Measurements from ENCODE around the gene PRICKLE2. TPM values are rescaled to one million over a fixed set of nuclear protein-coding genes. Genes with fewer than 3 reads are reported as not detected.

PRICKLE2 gene
- total and polyA plus RNA-seq, 2 experiments from 2014 or later, result 1.1 to 12.5 TPM

- H3K79me2 ChIP-seq (replicated peaks; ENCODE audit: insufficient read depth), result no peaks in the 10 kb centered on the region
- H3F3A ChIP-seq (replicated peaks; ENCODE audit: low read depth), result no peaks in the 10 kb centered on the region
- DNase-seq (ENCODE audit: low spot score), result no peak
- H3K36me3 Mint-ChIP-seq (ENCODE audit: low read depth), result no peaks in the 10 kb centered on the region
- no peak overlapping the region for H3K4me2 ChIP-seq
- H3K4me3 Mint-ChIP-seq, result no peak overlapping the region
- H2AFZ ChIP-seq, result no peak overlapping the region
- H3K27ac Mint-ChIP-seq, result no peak overlapping the region
- H3K9me2 ChIP-seq (ENCODE audit: insufficient read depth), result no peaks in the 10 kb centered on the region
- H3K9me3 Mint-ChIP-seq, result no peaks in the 10 kb centered on the region
- peaks cover 4% of the 10 kb centered on the region for H3K27me3 Mint-ChIP-seq (ENCODE audit: insufficient read depth, low read depth, poor library complexity)
- H3K4me1 ChIP-seq (ENCODE audit: insufficient read depth), result peaks cover 24% of the 10 kb centered on the region; the same call in 1 of the 2 replicates
- H3K27me3 ChIP-seq (ENCODE audit: insufficient read depth), result no peaks in the 10 kb centered on the region
- ATAC-seq, result no peak
- no peak overlapping the region for H3K4me3 ChIP-seq
- H3K36me3 ChIP-seq (ENCODE audit: insufficient read depth), result no peaks in the 10 kb centered on the region
- TF ChIP-seq, protein P1, sequence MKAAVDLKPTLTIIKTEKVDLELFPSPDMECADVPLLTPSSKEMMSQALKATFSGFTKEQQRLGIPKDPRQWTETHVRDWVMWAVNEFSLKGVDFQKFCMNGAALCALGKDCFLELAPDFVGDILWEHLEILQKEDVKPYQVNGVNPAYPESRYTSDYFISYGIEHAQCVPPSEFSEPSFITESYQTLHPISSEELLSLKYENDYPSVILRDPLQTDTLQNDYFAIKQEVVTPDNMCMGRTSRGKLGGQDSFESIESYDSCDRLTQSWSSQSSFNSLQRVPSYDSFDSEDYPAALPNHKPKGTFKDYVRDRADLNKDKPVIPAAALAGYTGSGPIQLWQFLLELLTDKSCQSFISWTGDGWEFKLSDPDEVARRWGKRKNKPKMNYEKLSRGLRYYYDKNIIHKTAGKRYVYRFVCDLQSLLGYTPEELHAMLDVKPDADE (IDR thresholded peaks at IDR 0.05), result no peak
- TF ChIP-seq, protein P2, sequence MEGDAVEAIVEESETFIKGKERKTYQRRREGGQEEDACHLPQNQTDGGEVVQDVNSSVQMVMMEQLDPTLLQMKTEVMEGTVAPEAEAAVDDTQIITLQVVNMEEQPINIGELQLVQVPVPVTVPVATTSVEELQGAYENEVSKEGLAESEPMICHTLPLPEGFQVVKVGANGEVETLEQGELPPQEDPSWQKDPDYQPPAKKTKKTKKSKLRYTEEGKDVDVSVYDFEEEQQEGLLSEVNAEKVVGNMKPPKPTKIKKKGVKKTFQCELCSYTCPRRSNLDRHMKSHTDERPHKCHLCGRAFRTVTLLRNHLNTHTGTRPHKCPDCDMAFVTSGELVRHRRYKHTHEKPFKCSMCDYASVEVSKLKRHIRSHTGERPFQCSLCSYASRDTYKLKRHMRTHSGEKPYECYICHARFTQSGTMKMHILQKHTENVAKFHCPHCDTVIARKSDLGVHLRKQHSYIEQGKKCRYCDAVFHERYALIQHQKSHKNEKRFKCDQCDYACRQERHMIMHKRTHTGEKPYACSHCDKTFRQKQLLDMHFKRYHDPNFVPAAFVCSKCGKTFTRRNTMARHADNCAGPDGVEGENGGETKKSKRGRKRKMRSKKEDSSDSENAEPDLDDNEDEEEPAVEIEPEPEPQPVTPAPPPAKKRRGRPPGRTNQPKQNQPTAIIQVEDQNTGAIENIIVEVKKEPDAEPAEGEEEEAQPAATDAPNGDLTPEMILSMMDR (conservative IDR thresholded peaks at IDR 0.05; ENCODE audit: low read depth in 2 of 2), result no peak
- no peak for TF ChIP-seq ZNF331 (CRISPR knock-in tag; IDR thresholded peaks at IDR 0.05; ENCODE audit: low read depth)
- no peak for TF ChIP-seq REST (IDR thresholded peaks at IDR 0.05; ENCODE audit: unreplicated experiment)
- TF ChIP-seq STAT1 (IDR thresholded peaks at IDR 0.05; ENCODE audit: unreplicated experiment), result no peak
- no peak for TF ChIP-seq CREB1 (CRISPR knock-in tag; IDR thresholded peaks at IDR 0.05; ENCODE audit: low read depth)
- TF ChIP-seq EZH2phosphoT487 (IDR thresholded peaks at IDR 0.05; ENCODE audit: unreplicated experiment), result no peak
- TF ChIP-seq ZNF462 (CRISPR knock-in tag; IDR thresholded peaks at IDR 0.05), result no peak
- no peak for TF ChIP-seq EZH2 (IDR thresholded peaks at IDR 0.05; ENCODE audit: low read depth, unreplicated experiment)
- no peak overlapping the region for H3K27ac ChIP-seq (ENCODE audit: low read depth)
- no peaks in the 10 kb centered on the region for H4K20me1 ChIP-seq (replicated peaks; ENCODE audit: insufficient read depth)
- H3K4me1 Mint-ChIP-seq, result peaks cover 24% of the 10 kb centered on the region
Measured at GRCh38 chr3:64104006-64104405, 121.3 kb downstream of the PRICKLE2 start.

Data from GM23338 (cell line).